Stimulated activated CD8-positive, alpha-beta memory T cell treated with anti-CD3 and anti-CD28 coated beads, Interleukin-2, amount 100 ng/mL, for 1 hour (primary cell): ENCODE results near the gene FIS1.
"Not testable (repeated sequence)": the region's sequence is repeated elsewhere in the genome, so short reads cannot be mapped to it uniquely, and the experiment has no call there.

Experiments
- DNase-seq, 2 donors: peaks; one replicate each; pipeline ENCODE4 v3.0.0-alpha.2; 2020; ENCODE audit warnings: low read depth in 2 of 2

The FIS1 gene

GRCh38 chr7:101205901-101206664 is 38.8 kb downstream of the FIS1 start:
- DNase-seq = no peak

- DNase-seq = not testable (repeated sequence)
These were observed 40.8 kb downstream of the FIS1 start for GRCh38 chr7:101203740-101204738.

- DNase-seq = no peak
These were observed 42.3 kb downstream of the FIS1 start for GRCh38 chr7:101202603-101202918.

DNA sequence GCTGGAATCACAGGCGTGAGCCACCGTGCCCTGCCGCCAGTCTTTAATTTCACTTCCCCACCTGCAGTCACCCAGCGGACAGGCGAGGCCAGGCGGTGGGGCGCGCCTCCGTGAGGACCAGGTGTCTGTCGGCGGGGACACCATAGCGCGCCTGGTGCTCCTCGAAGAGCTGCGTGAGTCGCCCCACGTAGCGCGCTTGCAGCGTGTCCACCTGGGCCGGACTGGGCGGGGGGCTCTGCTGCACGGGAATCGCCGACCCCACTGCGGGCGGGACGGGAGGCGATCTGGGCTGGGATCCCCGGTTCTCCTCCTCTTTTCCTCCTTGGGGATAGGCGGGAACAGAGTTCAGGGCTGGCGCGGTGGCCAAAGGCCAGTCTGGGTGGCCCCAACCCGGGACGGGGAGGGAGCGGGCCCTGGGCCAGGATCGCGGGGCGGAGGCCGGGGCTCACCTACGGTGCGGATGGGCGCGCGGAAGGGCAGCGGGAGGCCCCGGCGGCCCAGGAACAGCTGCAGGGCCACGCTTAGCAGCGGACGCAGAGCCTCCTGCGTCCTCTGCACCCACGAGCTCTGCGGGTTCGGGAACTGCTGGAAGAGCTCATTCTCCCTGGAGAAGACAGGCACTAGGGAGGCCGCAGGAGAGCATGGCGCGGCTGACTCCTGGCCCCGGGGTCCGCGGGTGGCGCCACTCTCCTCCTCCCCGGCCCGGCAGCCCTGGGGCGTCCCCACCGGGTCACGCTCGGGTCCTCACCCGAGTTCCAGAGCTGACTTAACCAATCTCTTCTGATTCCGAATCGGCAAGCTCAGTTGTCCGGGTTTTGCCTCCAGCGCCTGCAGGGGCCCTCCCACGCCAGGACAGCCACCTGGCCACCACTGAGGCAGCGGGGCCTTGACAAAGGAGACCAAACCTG is 42.9 kb downstream of the FIS1 start:
- no peak for DNase-seq

GRCh38 chr7:101200862-101201599 is 43.9 kb downstream of the FIS1 start, which contains the start of gene MOGAT3:
Gene MOGAT3 (minus strand): TSS chr7:101201036. CDS start chr7:101200854, 182 bp downstream.
- DNase-seq = no peak

DNA sequence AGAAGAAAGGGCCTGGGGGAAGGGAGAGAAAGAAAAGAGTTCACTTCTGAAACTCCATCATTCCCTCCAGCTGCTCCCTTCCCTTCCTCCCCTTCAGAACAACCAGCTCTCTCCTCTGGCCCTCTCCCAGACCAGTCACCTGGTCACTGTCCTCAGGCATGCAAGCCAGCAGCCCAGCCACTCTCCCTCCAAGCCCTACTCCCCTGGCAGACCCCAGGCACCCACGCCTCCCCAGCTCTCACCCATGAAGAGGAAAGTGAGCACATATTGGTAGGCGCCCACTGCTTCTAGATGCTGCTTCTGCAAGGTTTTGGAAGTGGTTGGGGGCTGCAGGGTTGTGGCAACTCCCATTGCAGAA is 44.4 kb downstream of the FIS1 start:
- DNase-seq = no peak

DNA sequence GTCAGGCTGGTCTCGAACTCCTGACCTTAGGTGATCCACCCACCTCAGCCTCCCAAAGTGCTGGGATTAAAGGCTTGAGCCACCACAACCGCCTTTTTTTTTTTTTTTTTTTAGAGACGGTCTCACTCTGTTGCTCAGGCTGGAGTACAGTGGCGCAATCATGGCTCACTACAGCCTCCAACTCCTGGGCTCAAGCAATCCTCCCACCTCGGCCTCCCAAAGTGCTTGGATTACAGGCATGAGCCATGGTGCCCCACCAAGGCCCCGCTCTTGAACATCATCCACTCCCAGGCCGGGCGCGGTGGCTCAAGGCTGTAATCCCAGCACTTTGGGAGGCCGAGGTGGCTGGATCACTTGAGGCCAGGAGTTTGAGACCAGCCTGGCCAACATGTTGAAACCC is 45.4 kb downstream of the FIS1 start:
- not testable (repeated sequence) for DNase-seq

GRCh38 chr7:101198476-101198875 is 46.4 kb downstream of the FIS1 start:
- DNase-seq = no peak

GRCh38 chr7:101197991-101198390 is 46.9 kb downstream of the FIS1 start:
- no peak for DNase-seq

- DNase-seq = no peak
These were observed 49.0 kb downstream of the FIS1 start for GRCh38 chr7:101195884-101196283.
